ENCODE measurements around the gene CAMTA1. TPM values are rescaled to one million over a fixed set of nuclear protein-coding genes. Genes with fewer than 3 reads are reported as not detected.

CAMTA1 gene
- total RNA-seq, 2 donors from 2014 or later = 76.6 to 85.8 TPM

DNA sequence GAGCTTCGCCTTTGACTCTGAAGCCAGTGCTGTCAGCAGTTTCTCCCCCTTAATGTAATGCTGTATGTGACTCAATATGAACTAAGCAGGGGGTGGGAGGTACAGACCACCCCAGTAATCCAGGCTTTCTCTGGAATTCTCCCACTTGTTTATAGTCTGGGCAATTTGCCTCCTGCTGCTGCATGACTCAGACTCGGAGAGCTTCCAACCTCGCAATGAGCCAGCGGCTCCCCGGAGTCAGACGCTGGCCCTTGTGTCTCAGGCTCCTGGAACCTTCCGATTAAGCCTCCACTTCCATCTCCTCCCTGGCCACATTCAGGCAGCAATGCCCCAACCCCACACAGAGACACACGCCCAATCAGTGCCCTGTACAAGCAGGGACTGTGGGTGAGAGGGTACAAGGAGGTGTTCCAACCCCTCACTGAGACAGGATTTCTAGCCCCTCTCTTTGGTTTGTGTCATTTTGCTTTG, 514.1 kb downstream of the CAMTA1 start:
- ATAC-seq (peak; percentile 42), DNase-seq (peak in 1 of 2 donors; percentile 41)
- intact Hi-C loops (cut with DNase I, micrococcal nuclease) = no loop called here

GRCh38 chr1:7299994-7300393, 514.7 kb downstream of the CAMTA1 start:
- intact Hi-C loops (cut with DNase I, micrococcal nuclease) = no loop called here
- ATAC-seq = no peak
- DNase-seq = no peak

DNA sequence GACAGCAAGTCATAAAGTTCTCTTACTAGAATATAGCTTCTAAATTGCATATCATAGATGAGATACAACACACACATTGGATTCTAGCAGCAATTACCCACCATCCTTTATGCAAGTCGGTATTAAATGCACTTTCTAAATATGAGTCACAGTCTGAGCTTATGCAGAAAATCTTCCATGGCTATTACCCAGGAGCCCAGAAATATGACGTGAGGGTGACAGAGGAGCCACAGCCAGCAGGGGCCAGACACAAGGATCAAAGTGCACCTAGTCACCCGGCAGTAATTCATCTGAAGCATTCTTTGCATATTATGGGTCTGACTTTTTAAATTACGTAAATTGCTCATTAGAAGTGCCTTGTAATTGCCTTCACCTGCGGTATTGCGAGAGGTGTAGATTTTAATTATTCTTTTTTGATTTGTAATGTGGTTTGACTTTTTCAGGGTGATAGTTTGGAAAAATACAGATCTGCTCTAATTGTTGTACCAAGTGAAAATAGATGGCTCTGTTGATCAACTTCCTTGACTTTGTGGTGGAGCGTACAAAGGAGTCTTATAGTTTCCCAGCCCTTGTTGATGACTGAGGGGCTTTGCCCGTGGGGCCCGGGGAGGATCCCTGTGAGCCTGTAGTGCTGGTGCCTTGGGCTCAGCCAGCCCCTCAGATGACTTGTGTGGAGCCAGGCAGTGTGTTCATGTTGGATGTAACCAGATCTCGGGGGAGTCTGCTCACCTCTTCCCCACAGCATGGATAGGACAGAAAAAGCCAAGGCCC, 515.8 kb downstream of the CAMTA1 start:
- peak; percentile 93 for ATAC-seq
- peak; percentile 36 to 41 for DNase-seq
- intact Hi-C loops (cut with DNase I, micrococcal nuclease) = no loop called here

DNA sequence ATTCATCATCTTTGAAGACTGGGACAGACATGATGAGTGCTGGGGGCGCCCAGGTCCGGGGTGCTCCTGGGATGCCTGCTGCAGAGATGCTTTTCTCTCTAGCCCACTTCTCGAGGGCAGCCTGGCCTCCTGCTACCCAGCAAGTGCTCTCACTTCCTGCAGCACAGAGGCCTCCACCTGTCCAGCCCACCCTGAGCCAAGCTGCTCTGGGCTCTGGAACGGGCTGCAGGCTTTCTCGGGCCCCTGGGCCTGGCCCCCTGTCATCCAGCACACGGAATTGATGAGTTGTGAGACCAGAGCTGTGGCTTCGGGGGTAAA, 516.4 kb downstream of the CAMTA1 start:
- no peak for DNase-seq

GRCh38 chr1:7302126-7302525, 516.9 kb downstream of the CAMTA1 start:
- DNase-seq (no peak), ATAC-seq (no peak)
- intact Hi-C loops (cut with DNase I, micrococcal nuclease) = no loop called here

More for the DNA sequence above, 516.4 kb downstream of the CAMTA1 start:
- no peak for ATAC-seq
- intact Hi-C loops (cut with DNase I, micrococcal nuclease) = no loop called here

- intact Hi-C loops (cut with DNase I, micrococcal nuclease) = no loop called here
- ATAC-seq (peak; percentile 25), DNase-seq (no peak)
Observed at GRCh38 chr1:7302873-7303272, 517.6 kb downstream of the CAMTA1 start.

- DNase-seq (no peak), ATAC-seq (no peak)
- intact Hi-C loops (cut with DNase I, micrococcal nuclease) = no loop called here
Observed at GRCh38 chr1:7303554-7304317, 518.5 kb downstream of the CAMTA1 start.

- ATAC-seq = no peak
- intact Hi-C loops (cut with DNase I, micrococcal nuclease) = no loop called here
- no peak for DNase-seq
Observed at GRCh38 chr1:7313081-7313546, 527.9 kb downstream of the CAMTA1 start.

DNA sequence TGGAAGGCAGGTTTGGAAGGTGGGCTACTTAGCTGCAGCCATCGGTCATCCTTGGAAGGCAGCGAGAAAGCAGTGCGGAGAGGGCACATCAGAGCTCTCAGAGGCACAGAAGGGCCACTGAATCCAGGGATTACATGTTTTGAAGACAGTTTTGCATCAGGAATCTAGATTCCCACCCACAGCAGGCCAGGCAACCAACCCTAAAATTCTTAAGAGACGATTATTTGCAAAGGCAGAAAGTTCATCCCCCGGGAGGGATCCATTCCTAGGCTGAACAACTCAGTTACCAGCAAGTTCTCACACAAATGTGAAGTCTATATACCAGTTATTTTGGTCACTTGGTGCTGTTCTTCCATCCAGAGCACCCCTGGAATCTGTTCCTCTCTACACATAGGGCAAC, 528.6 kb downstream of the CAMTA1 start:
- DNase-seq (no peak), ATAC-seq (no peak)
- intact Hi-C loops (cut with DNase I, micrococcal nuclease) = no loop called here

DNA sequence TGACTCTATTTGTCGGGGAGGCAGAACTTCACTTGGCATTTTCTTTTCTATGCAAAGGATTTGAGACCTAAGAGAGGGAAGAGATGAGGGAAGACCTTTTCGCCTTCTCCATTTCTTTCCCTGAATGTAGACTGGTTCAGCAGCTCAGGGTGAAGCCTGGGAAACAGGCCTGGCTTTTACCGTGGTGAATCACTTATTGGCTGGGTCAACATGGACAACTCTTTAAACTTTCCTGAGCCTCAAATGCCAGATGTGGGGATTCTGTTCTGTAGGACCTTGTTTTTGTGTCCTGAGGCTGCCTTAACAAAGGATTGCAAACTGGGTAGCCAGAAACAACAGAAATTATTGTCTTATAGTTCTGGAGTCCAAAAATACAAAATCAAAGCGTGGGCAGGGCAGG, 530.1 kb downstream of the CAMTA1 start:
- DNase-seq (no peak), ATAC-seq (no peak)
- intact Hi-C loops (cut with DNase I, micrococcal nuclease) = no loop called here

- intact Hi-C loops (cut with DNase I, micrococcal nuclease) = no loop called here
- ATAC-seq (no peak), DNase-seq (no peak)
Observed at GRCh38 chr1:7315946-7316345, 530.7 kb downstream of the CAMTA1 start.

DNA sequence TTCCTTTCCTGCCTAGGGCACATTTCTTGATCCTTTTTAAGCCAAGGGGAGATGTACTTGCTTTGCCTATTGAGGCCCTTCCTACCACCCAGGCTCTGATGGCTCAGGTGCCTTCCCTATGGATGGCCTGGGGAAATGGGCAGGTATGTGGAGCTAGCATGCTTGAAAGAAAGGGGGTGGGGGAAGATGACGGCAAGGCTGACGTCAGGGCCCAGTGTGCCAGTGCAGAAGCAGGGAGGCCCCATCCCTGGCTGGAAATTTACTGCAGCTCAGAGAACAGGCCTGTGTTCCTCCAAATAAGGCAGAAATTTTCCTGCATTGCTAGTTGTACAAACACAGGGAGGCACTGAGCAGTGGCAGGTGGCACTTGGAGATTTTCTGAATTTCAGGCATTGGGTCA, 532.6 kb downstream of the CAMTA1 start:
- intact Hi-C loops (cut with DNase I, micrococcal nuclease) = no loop called here
- peak in 1 of 2 donors; percentile 48 for DNase-seq
- ATAC-seq = peak; percentile 54

GRCh38 chr1:7319196-7319595, 533.9 kb downstream of the CAMTA1 start:
- ATAC-seq (no peak), DNase-seq (no peak)
- intact Hi-C loops (cut with DNase I, micrococcal nuclease) = no loop called here

GRCh38 chr1:7320661-7321060, 535.4 kb downstream of the CAMTA1 start:
- ATAC-seq = no peak
- DNase-seq = no peak
- intact Hi-C loops (cut with DNase I, micrococcal nuclease) = no loop called here

- ATAC-seq (no peak), DNase-seq (no peak)
- intact Hi-C loops (cut with DNase I, micrococcal nuclease) = no loop called here
Observed at GRCh38 chr1:7322283-7322785, 537.1 kb downstream of the CAMTA1 start.

GRCh38 chr1:7322912-7323311, 537.7 kb downstream of the CAMTA1 start:
- DNase-seq = no peak
- intact Hi-C loops (cut with DNase I, micrococcal nuclease) = no loop called here
- ATAC-seq = no peak

GRCh38 chr1:7325254-7325653, 540.0 kb downstream of the CAMTA1 start:
- ATAC-seq (no peak), DNase-seq (no peak)
- intact Hi-C loops (cut with DNase I, micrococcal nuclease) = no loop called here

- intact Hi-C loops (cut with DNase I, micrococcal nuclease) = no loop called here
- ATAC-seq = no peak
- DNase-seq = no peak
Observed at GRCh38 chr1:7326366-7326765, 541.1 kb downstream of the CAMTA1 start.

GRCh38 chr1:7327849-7328248, 542.6 kb downstream of the CAMTA1 start:
- no peak for DNase-seq
- intact Hi-C loops (cut with DNase I, micrococcal nuclease) = no loop called here
- no peak for ATAC-seq
